Endometrial microvascular endothelial cells (primary cell): Measurements from ENCODE around the gene TSPAN2. TPM values are rescaled to one million over a fixed set of nuclear protein-coding genes. Genes with fewer than 3 reads are reported as not detected.

ENCODE experiments used
- in situ Hi-C: cut with HindIII; loops from 2 replicates; pipeline ENCODE4 v1.10.0; 2017; ENCODE audit warnings: low sequenced_read_pairs, low pct_unique_long_range_greater_than_20kb; ENCODE audit errors: inconsistent ontology term
- total RNA-seq: library from RNA; depleted of rRNA; stranded (reverse); fragments of >200 nt; gene quantifications from one replicate; pipeline ENCODE4 v1.2.3, GENCODE V29; 2015; ENCODE audit errors: inconsistent ontology term

TSPAN2 gene
- total RNA-seq, 1 donor from 2014 or later: 3.3 TPM

- in situ Hi-C loops: no loop called here
These were observed 6.4 kb downstream of the TSPAN2 start for GRCh38 chr1:115082949-115083348.

DNA sequence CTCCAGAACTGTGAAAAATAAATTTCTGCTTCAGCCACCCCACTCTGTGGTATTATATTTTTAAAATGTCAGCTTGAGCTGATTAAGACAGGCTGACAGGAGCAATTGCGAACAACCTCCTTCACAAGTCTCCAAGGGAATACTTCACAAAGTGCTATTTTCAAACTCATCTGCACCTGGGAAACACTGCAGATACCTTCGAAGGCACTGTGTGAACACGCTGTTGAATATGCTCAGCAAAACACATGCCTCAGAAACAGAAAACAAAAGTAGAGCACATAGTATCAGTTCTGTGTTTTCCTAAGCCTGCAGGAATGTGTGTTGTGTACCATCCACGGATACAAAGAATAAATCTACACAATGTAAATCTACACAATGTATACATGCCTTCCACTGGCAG is 10.6 kb downstream of the TSPAN2 start:
- in situ Hi-C loops: no loop called here

DNA sequence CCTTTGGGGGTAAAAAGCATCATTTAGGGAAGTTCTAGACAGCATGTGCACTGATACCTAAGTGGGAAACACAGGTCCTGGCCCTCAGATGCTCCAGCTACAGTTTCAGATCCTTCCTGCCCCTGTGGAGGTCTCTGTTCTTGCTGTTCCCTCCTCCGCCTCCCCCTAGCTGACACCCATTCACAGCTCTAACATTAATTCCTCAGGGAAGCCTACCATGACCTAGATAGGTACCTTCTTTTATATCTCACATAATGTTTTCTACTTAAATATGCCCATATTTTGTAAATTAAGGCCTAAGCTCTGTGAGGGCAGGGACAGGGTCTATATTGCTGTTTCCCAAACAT is 11.3 kb downstream of the TSPAN2 start:
- in situ Hi-C loops: no loop called here

GRCh38 chr1:115077286-115077983 is 11.9 kb downstream of the TSPAN2 start:
- in situ Hi-C loops: no loop called here

DNA sequence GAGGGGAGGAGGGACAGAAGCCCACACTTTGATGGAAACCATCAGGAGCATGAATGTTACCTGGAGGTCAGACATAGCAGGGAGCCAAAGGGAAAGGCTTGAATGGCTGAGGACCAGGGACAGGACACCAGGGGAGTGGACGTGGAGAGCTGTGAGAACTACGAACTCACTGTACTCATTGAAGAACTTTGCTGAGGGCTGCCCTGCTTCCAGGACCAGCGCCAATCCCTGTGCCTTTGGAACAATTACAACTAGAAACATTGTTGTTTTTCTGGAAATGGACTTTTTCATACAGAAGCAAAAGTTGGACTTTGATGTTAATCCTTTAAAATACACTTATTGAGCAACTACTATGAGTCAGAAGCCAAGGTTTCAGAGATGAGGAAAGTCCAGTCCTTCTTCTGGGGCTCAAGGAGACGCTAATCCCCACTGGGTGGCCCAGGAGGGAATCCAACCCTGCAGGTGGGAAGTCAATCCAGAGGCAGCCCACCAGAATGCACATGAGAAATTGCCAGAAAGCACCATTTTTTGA is 12.9 kb downstream of the TSPAN2 start:
- in situ Hi-C loops: no loop called here

GRCh38 chr1:115074839-115075534 is 14.3 kb downstream of the TSPAN2 start:
- in situ Hi-C loops: no loop called here

DNA sequence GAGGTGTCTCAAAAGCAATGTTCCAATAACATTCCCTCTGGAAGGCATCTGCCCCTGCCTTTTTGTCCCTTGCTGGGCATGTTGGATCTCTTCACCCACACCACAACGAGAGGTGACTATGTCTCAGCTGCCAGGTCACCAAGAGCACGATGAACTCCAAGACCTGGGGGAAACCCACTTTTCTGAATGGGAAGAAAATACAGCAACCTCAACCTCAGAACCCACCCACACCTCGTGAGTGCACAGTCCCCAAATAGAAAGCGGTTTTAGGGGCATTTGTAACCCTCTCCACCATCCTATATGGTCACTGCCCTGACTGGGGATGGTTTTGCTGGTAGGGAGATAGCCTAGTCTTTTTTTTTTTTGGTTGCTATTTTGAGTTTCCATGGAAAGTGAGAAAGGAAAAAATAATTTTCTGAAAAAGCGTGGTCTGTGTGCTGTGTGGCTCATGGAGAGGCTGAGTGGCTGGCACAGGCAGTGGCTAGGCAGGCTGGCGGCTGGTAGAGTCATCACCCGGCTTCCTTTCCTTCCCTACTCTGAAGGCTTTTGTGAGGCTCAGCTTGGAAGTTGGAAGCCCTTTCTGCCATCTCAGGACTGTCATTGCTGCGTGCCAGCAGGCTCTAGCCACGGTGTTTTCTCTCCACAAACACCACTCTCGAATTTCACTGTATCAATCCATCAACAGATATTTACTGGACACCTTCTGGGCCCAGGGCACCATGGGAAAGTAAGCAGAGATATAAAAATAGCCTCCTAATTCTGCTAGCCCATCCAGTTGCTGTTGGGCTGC is 15.8 kb downstream of the TSPAN2 start:
- in situ Hi-C loops: no loop called here

DNA sequence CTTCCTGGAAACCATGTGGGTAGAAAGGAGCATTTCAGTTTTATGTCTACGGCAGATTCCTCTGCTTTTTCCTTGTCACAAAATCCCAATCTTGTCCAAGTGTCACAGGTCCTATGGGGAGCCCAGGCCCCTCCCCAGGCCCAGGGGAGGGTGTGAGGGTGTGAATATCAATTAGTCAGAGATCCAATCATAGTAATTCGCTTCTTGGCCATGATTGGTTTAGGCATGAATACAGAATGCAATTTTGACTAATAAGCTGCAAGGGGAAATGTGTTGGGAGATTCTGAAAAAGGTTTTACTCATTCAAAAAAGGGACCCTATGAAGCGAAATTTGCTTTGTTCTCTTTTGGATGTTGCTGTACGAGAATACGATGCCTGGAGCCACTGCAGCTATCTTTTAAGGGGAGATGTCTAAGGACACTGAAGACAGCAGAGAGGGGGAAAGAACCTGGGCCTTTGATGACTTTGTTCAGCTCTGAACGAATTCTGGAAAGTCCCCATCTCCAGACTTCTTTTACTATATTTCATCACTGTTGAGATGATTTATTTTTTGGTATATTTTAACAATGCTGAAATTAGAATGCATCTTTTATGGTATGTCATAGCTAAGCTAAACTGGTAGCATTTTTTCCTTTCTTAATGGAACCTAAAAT is 18.2 kb downstream of the TSPAN2 start:
- in situ Hi-C loops: no loop called here

DNA sequence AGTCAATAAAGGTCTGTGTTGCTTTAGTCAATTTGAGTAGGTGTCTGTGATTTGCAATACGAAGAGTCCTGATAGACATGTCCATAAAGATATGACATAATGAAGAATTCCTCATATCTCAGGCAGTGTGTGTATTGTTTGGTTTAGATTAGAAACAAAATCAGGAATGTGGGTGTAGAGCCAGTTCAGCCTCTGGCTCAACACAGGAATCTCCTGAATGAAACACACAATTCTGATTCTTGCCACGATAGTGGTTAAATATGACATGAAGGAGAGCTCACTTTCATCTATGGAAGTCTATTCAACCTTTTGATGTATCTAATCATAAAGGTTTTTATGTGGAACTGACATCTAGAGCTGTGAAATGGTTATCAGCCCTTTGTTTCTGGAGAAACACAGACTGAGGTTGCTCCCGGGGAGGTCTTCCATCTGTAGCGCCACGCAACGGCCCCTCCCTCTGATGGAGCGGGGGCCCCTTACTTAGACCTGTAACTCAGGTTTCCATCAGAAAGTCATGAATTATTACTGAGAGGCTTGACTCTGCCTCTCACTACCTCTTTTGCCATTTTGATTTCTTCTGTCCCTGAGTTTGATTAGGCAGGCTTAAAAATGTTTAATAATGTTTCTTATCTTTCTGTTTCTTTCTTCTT is 19.5 kb downstream of the TSPAN2 start:
- in situ Hi-C loops: no loop called here

DNA sequence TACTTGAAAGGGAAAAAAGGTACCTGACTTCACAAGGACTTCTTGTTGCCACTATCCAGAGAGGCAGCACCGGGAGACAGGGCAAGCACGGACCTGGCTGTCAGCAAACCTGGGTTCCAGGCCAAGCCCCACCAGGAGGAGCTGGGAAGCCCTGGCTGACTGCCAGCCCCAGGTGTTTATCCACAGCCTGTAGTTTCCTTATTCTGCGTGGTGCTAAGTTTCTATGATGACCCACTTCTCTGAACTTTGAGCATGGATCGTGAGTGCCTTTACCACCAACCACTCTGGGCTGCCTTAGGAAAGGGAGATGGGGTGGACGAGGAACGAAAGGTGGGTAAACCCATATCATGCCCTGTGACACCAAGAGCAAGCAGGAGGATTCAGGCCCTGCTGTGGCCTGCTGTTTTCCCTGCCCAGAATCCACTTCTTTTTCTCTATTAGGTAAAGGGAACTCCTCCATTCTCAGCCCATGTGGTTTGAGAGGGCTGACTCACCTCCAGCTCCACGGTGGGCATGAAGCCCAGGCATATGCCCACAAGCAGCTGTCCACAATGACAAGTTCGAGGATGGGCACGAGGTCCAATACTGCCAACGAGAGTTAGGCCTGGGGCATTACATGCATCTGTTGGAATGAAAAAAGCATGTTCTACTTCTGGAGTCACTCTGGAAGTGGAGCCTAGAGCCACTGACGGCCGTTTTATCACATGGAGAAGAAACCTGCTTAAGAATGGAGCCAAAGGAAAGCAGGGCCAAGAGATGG is 20.3 kb downstream of the TSPAN2 start:
- in situ Hi-C loops: no loop called here

- in situ Hi-C loops: no loop called here
These were observed 22.0 kb downstream of the TSPAN2 start for GRCh38 chr1:115067161-115067859.

DNA sequence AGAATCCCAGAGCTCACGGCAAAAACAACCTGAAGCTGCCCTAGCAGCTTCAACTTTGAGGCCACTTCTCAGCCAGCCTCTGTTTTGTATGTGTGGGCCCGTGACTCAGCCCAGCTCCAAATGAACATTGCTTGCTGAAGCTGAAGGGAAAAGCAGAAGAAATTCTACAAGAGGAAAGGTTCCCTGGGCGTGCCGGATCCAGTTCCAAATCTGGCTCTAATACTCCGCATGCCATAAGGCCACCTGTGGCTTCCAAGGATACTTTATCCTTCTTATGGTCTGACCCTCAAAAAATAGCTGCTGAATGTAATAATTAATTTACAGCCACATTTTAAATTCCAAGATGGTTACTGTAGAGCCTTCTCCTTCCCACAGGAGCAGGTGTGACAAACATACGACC is 24.3 kb downstream of the TSPAN2 start:
- in situ Hi-C loops: no loop called here

- in situ Hi-C loops: no loop called here
These were observed 24.8 kb downstream of the TSPAN2 start for GRCh38 chr1:115064461-115064860.

- in situ Hi-C loops: no loop called here
These were observed 25.9 kb downstream of the TSPAN2 start for GRCh38 chr1:115063228-115063901.

- in situ Hi-C loops: no loop called here
These were observed 26.7 kb downstream of the TSPAN2 start for GRCh38 chr1:115062542-115063004.

DNA sequence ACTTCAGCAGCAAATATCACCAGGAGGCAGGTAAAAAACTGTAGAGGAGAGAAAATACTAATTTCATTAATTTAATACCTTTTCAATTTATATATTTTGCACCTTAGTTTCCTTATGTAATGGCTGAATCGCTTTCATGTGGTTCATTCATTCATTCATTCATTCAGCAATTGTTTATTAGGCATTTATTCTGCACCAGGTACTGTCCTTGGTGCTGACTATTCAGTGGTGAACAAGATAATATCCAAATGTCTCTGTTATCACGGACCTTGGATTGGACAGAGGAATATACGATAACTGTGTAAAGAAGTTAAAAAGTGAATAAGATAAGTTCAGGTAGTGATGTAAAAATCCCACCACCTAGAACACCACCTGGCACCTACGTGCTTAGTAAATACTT is 28.8 kb downstream of the TSPAN2 start:
- in situ Hi-C loops: no loop called here

DNA sequence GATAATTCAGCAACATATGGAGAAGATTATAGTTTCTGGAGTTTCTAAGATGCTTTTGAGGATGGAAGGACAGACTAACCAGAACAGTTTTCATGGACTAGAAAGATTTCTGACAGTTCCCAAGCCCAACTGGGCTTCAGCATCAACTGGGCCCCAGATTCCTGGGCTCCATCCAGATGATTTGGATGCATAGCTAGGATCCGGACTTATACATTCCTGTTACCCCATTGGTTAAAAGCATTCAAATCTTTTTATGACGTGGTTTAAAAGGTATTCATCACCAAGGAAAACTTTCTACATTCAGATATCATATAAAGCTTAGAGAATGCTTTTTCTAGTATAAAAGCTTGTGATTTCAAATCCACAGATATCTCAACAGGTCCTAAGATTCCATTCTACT is 30.0 kb downstream of the TSPAN2 start:
- in situ Hi-C loops: no loop called here
